ENCODE results near the gene LLGL1.

Gene LLGL1

DNA sequence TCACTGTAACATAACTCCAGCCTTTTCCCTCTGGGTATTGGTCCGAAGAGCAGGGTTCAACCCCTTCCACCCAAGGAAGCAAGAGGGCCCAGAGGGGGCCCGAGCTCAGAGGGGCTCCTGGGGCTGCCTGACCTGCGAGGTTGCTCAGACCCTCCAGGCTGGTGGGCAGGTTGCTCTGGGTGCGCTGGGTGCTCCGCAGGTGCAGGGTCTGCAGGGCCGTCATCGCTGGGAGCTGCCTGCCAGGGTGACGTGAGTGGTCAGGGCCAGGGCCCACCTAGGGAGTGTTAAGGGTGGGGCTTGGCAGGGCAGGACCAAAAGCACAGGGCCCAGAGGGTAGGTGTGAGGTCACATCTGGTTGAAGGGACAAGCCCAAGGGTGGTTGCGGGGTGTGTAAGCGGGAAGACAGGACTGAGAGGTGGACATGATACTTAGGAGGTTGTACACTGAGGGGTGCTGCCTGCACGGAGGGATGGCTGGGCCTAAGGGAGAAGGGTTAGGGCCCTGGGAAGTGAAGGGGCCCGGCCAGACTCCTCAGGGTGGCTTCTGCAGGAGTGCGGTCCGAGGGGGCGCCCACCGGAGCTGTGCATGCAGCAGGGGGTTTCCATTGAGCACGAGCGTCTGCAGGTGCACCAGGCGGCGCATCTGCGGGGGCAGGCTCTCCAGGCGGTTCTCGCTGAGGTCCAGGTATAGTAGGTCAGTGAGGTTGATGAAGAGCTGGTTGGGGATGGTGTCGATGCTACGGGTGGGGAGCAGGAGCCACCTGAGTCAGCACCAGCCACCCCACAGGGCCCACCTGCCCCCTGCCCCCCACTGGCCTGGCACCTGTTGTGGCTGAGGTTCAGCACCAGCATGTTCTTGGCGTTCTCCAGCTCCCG, 28.7 kb downstream of the LLGL1 start:
- no peak for DNase-seq

- no peak for DNase-seq
Observed at GRCh38 chr17:18254888-18255649, 29.6 kb downstream of the LLGL1 start.

DNA sequence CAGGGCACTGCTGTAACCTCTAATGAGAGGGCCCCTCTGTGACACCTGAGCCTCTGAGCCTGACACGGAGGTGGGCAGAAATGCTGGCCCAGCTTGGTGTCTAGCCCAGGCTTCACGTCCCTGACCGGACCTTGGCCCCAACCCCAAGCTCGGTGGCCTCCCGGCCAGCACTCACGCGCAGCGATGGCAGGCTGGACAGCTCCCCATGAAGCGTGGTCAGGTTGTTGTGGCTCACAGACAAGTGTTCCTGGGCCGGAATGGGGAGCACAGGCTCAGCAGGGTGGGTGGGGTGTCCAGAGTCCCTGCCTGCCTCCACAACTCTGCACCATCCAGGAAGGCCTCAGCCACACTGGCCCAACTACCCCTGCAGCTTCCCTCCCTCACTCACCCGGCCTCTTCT, 30.9 kb downstream of the LLGL1 start:
- DNase-seq: no peak

GRCh38 chr17:18256776-18257175, 31.3 kb downstream of the LLGL1 start:
- no peak for DNase-seq

DNA sequence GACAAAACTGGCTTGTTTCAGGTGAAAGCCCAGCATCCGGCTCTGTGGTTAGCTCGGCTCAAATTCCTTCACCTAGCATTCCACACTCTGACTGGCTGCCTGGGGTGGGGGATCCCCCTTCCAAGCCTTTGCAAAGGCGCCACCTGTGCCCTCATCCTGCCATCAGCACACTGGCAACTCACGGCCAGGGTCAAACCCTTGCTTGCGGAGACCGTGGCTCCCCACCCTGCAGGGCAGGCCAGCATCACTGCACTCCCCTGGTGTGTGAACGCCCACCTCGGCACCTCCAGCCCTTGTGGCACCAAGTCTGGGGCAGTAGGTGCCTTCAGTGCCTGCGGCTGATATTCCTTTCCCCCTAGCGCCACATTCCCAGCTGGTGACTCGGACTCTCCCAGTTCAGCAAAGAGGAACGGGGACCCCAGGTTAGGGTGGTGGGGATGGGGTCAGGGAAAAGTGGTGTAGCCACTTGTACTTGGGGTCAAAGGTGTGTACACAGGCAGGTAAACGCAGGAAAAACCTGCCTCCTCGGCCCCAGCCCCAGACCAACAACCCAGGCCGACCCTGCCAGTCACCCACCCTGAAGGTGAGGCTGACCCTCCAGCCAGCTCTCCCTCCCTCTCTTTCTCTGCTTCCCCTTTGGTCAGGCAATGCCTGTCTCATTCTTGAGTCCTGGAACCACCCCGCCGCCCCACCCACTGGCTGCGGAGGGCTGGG, 32.0 kb downstream of the LLGL1 start:
- no peak for DNase-seq

- peak; percentile 41 for DNase-seq
Observed at GRCh38 chr17:18257982-18258355, 32.5 kb downstream of the LLGL1 start.

GRCh38 chr17:18258356-18259038, 33.1 kb downstream of the LLGL1 start, which contains the start of gene FLII:
Gene FLII, minus strand, starts transcription at chr17:18258738. Its CDS starts 48 bp downstream, at chr17:18258690.
- DNase-seq: peak; percentile 70

- DNase-seq: no peak
Observed at GRCh38 chr17:18259621-18260331, 34.3 kb downstream of the LLGL1 start.

DNA sequence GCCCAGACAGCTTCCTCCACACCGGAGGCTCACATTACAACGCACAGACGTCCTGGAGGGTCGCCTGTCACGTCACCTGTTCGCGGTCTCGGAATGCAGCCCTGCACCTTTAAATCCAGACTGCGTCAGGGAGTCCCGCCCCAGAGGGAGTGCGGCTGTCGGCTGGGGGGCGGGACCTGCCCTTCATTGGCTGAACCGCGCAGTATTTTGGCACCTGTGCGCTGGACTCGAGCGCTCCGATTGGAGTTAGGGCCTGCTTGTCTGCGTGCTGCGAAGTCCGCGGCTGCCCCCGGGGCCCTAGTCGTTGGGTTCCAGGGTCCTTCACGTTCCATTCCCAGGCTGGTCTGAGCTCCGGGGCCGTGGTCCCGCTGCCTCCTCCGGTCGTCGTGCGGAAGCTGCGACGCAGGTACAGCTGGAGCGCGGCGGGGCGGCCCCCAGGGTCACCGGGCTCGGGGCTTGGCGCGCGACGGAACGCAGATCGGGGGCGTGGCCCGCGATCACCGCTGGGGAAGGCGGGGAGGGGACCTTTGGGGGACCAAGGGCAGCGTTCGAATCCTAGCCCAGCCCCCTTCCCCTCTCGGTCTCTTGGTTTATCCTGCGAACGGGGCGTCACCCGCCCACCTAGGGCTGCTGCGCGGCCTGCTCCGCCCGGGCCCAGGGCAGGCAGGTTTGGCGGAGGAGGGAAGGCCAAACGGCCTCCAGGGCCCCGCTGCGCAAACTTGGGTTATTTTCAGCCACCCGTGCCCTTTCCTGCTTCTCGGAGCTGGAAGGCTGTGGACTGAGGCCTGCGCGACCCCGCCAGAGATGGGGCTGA, 35.1 kb downstream of the LLGL1 start, which contains the start of gene MIEF2:
MIEF2 (plus strand) TSS at position 331 of the 814 bp plus-strand sequence. CDS start 2,059 bp downstream, outside the sequence.
- peak; percentile 95 for DNase-seq

- peak; percentile 29 for DNase-seq
Observed at GRCh38 chr17:18261146-18261515, 35.7 kb downstream of the LLGL1 start.

DNA sequence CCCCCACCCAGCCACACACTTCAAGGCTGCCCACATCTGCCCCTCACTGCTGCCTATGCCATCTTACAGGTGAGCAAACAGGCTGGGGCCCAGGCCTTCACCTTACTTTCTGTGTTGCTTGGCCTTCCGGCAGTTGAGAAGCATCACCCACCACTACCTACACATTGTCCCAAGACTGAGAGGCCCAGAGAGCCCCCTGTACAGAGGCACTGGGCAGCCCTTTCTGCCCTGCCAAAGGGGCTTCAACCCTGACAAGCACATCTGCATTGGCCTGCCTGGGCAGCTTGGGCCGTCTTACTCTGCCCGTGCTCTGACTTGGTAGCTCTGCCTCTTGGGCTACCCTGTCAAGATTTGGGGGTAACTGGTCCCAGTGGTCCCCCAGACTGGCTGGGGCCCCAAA, 36.2 kb downstream of the LLGL1 start:
- DNase-seq: no peak

- no peak for DNase-seq
Observed at GRCh38 chr17:18262111-18262510, 36.7 kb downstream of the LLGL1 start.

DNA sequence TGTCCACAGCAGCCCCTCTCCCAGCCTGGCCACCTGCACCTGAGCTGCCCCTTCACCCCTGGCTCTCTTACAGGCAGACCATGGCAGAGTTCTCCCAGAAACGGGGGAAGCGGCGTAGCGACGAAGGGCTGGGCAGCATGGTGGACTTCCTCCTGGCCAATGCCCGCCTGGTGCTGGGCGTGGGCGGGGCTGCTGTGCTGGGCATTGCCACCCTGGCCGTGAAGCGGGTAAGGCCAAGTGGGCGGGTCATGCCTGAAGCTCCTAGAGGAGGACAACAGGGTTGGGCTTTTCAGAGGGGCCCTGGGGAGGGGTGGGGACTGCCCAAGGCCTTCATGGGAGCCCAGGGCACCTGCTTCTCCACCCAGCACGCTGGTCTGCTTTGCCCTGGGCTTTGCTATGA, 37.2 kb downstream of the LLGL1 start:
- no peak for DNase-seq

- no peak for DNase-seq
Observed at GRCh38 chr17:18263885-18264682, 38.6 kb downstream of the LLGL1 start.

DNA sequence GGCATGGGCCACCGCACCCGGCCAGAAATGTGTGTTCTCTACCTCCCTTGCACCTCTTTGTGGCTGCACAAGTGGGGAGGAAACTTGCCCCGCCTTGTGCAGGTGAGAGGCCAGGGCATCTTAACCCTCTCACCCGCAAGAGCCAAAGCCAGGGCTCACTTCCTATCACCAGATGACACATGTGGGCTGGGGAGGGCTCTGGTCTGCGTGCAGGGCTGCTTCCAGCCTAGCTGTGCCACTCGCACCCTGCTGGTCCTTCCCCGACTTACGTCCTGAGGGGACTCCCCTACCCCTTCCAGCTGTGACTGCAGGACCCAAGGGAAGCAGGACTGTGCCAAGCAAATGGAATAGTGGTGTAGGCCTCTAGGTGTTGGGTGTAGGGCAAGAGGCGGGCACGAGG, 41.9 kb downstream of the LLGL1 start:
- no peak for DNase-seq

DNA sequence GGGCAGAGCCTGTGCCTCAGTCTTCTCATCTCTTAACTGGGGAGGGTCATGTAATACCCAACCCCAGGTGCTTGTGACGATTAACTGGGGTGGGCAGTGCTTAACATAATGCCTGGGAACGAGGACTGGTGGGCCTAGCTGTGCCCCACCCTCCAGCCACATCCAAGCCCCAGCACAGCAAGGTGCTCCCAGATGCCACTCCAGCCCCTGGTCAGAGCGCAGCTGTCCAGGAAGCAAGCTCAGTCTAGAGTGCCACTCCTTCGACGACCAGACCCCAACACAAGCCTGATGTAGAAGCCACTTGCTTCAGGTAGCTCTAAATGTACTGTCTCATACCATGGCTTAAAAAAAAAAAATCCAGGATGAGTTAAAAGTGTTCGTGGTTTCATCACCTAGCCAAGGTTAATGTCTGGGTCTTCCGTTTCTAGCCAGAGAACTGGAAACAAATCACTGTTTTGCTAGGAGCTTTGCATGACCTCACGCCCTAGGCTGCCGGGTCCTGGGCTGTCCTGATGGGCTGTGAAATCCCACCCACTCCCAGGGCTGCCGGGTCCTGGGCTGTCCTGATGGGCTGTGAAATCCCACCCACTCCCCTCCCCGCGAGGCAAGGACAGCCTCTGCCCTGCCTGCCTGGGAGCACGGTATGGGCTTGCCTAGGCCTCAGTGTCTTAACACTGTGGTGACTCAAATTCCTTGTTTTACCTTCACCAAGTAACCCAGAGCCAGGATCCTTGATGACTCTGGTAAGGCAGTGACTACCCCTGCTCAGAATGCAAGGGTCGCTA, 42.7 kb downstream of the LLGL1 start:
- no peak for DNase-seq

DNA sequence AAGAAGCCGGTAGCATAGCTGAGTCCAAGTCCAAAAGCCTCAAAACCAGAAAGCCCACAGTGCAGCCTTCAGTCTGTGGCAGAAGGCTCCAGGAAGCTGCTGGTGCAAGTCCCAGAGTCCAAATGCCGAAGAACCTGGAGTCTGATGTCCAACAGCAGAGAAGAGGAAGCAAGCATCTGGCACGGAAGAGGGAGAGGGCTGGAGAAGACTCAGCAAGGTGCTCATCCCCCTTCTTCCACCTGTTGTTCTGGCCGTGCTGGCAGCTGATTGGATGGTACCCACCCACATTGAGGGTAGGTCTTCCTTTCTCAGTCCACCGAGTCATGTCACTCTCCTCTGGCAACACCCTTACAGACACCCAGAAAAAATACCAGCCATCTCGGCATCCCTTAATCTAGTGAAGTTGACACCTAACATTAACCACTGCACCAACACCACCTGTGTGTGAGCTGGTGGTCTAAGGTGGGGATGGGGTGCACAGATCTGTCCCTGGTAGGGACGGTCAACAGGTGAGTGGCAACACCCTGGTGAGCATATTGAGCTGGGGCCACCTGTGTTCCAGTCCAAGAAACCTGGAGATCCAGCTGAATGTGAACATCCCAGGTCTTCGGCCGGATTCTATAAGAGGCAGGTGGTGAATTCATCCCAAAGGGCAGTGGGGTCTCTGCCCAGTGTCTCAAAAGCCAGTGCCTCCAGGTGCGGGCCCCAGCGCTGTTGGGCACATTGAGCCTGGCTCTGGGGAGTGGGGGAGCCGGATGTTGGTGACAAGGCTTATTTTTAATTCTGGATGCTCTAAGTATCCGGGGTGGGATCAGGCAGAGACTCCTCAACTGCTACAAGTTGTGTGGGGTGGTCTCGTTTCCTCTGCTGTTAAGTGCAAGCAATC, 44.9 kb downstream of the LLGL1 start:
- no peak for DNase-seq

- no peak for DNase-seq
Observed at GRCh38 chr17:18277076-18277475, 51.6 kb downstream of the LLGL1 start.
